HG03457 (cell line): Measurements from ENCODE around the gene TSHZ3.

Experiments used
- ATAC-seq: cut with Tn5 transposase; IDR thresholded peaks from one replicate; pipeline ENCODE4 v1.9.1; 2021; ENCODE audit warnings: moderate number of reproducible peaks; ENCODE audit not compliant: unreplicated experiment

The TSHZ3 gene

GRCh38 chr19:31233295-31233800, 115.9 kb downstream of the TSHZ3 start:
- no peak for ATAC-seq

DNA sequence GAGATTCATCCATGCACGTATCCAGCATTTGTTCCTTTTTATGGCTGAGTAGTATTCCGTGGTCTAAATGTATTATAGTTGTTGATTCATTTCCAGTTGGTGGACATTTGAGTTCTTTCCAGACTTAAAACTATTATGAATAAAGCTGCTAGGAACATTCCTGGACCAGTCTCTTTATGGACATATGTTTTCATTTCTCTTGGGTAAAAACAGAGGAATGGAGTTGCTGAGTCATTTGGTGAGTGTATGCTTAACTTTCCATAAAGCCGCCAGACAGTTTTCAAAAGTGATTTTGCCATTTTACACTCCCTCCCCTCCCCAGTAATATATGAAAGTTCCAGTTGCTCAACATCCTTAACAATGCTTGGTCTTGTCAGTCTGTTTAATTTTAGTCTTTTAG, 116.4 kb downstream of the TSHZ3 start:
- no peak for ATAC-seq

DNA sequence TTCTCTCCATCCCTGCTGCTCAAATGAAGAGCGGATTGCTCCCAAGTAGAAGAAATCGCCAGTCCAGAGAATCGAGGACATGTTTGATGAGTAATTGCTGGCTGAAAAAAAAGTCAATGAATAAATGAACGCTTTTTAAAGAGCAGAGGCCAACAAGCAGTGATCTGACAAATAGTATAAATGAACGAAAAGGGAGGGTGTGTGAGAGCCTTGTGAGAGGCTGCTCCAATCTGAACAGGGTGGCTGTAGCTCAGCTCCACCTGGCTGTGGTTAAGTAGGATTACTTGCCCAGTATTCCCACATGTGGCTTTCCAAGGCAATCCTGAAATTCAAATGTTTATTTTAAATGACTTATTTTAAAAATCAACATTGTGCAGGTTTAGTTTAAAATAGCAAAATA, 117.1 kb downstream of the TSHZ3 start:
- ATAC-seq: no peak

- no peak for ATAC-seq
Measured at GRCh38 chr19:31231237-31231636, 118.0 kb downstream of the TSHZ3 start.

DNA sequence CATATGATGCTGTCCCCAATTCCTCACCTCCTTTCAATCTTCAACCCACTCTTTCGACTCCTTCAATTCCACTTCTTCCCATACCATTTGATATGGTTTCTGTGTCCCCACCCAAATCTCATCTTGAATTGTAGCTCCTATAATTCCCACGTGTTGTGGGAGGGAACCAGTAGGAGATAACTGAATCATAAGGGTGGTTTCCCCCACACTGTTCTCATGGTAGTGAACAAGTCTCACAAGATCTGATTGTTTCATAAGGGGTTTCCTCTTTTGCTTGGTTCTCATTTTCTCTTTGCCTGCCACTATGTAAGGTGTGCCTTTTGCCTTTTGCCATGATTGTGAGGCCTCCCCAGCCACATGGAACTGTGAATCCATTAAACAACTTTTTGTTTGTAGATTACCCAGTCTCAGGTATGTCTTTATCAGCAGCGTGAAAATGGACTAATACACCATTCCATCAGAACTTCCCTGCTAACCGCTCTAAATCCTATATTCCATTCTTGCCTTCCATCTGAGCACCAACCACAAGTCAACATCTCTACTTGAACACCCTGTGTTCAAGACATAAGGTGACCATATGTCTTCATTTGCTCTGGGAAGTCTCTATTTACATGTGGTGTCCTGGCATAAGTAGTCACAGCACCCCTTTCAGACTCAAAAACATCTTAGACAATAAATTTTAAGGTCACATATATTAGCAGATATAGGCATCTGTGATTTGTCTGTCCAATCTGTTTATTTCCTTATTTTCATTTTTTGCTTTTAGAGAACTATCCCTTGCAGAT, 122.9 kb downstream of the TSHZ3 start:
- ATAC-seq: no peak
